SK-N-MC (cell line): Measurements from ENCODE around the gene TCOF1.

Source experiments
- EZH2 ChIP-seq: fragments of 200-600 bp; sonication (generic); IDR thresholded peaks from one replicate; pipeline ENCODE4 v1.6.1; 2017; ENCODE audit warnings: antibody characterized with exemption
- FOXP2 ChIP-seq: optimal IDR thresholded peaks from 2 replicates; pipeline ENCODE3; 2011; ENCODE audit warnings: mild to moderate bottlenecking, moderate library complexity; ENCODE audit not compliant: insufficient read depth; ENCODE audit errors: extremely low read length, control extremely low read depth
- POLR2AphosphoS5 ChIP-seq: IDR thresholded peaks from 2 replicates; pipeline ENCODE4 v1.6.1; 2012; ENCODE audit warnings: mild to moderate bottlenecking, low read depth, low read length, borderline replicate concordance

DNA sequence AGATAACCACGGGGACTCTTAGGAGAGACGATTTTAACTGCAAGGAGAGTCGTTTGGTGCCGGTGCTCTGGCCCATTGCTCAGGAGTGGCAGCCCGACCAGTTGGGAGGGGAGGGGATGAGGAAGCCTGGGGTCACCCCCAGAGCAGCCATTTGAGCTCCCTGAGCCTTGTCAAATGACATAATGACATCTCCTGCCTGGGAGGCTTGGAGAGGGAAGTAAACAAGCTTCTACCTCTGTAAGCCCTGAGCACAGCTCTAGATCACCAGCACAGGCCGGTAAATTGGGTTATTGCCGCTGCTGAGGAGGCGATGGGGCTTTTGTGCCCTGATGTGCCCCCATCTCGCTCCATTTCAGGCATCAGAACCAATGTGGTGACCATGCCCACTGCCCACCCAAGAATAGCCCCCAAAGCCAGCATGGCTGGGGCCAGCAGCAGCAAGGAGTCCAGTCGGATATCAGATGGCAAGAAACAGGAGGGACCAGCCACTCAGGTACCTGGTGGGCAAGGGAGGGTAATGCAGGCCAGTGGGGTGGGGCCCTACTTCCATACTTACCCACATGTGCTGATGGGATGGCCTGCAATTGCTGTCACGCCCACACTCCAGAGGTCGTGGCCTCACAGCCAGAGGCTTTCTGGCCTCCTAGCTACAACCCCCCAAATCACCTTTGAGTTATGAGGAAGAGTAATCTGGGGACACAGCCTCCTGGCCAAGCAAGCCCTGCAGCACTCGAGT is 32.2 kb downstream of the TCOF1 start:
- TF ChIP-seq POLR2AphosphoS5, result no peak
- TF ChIP-seq EZH2, result no peak
- TF ChIP-seq FOXP2, result no peak
